ENCODE data around the gene UGT2B11.
"Not testable (repeated sequence)": the region's sequence is repeated elsewhere in the genome, so short reads cannot be mapped to it uniquely, and the experiment has no call there.

DNA sequence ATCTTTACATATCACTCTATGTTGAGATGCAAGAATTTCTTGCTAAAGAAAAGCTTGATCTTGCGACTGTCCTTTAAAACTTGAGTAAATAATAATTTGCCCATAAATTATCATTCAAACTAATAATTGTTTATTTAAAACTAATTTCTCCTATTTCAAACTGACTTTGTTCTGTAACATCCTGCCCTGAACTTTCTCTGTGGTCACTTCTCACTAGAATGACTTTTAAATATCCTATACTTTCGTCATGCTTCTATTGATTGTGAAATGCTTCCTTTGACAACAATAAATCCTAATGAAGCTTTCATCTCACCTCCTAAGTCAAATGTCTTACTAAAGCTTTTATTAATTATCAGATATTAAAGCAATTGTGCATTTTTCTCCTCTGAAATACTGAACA, 27.2 kb upstream of the UGT2B11 start:
- TF ChIP-seq CTCF, POLR2A, EP300 (IDR thresholded peaks at IDR 0.05): not testable (repeated sequence)
